ENCODE measurements around the gene SH3GL1.
"Not testable (repeated sequence)": the region's sequence is repeated elsewhere in the genome, so short reads cannot be mapped to it uniquely, and the experiment has no call there.

The SH3GL1 gene

GRCh38 chr19:4334929-4335570 is 65.3 kb downstream of the SH3GL1 start:
- Histone ChIP-seq H3K9ac (ENCODE audit: low read length) (no peak overlapping the region), H3K4me2 (ENCODE audit: low read depth, low read length) (no peak overlapping the region), H3K36me3 (replicated peaks; ENCODE audit: insufficient read depth, low read length) (no peaks in the 10 kb centered on the region), H3F3A (ENCODE audit: insufficient read depth, low read length) (0 out of 2 replicates have a peak, but pooled peaks cover 2% of the 10 kb centered on the region), H3K79me2 (ENCODE audit: low read length) (no peaks in the 10 kb centered on the region), H3K9me2 (replicated peaks; ENCODE audit: insufficient read depth, low read length) (no peaks in the 10 kb centered on the region), H3K9me3 (replicated peaks; ENCODE audit: insufficient read depth, low read length) (no peaks in the 10 kb centered on the region), H3K4me3 (ENCODE audit: low read length) (no peak overlapping the region), H4K20me1 (ENCODE audit: insufficient read depth, low read length) (no peaks in the 10 kb centered on the region), H3K27ac (ENCODE audit: low read length) (no peak overlapping the region), H3K27me3 (replicated peaks; ENCODE audit: insufficient read depth, low read length) (no peaks in the 10 kb centered on the region), H2AFZ (ENCODE audit: low read length) (no peak overlapping the region), H3K4me1 (ENCODE audit: low read length) (peaks cover 6% of the 10 kb centered on the region; the same call in 1 of the 2 replicates)
- TF ChIP-seq EZH2phosphoT487 (IDR thresholded peaks at IDR 0.05; ENCODE audit: low read length) (no peak), EZH2 (optimal IDR thresholded peaks at IDR 0.05; ENCODE audit: low read depth, low read length) (no peak), CTCF (IDR thresholded peaks at IDR 0.05; ENCODE audit: low read length) (no peak)
- DNase-seq, result no peak

- Histone ChIP-seq H3K4me3 (ENCODE audit: low read length) (no peak overlapping the region), H3K9me2 (replicated peaks; ENCODE audit: insufficient read depth, low read length) (no peaks in the 10 kb centered on the region), H3K36me3 (replicated peaks; ENCODE audit: insufficient read depth, low read length) (no peaks in the 10 kb centered on the region), H3K79me2 (ENCODE audit: low read length) (no peaks in the 10 kb centered on the region), H4K20me1 (ENCODE audit: insufficient read depth, low read length) (no peaks in the 10 kb centered on the region), H3K27ac (ENCODE audit: low read length) (no peak overlapping the region), H3K9me3 (replicated peaks; ENCODE audit: insufficient read depth, low read length) (no peaks in the 10 kb centered on the region), H3F3A (ENCODE audit: insufficient read depth, low read length) (no peaks in the 10 kb centered on the region), H3K4me1 (ENCODE audit: low read length) (0 out of 2 replicates have a peak, but pooled peaks cover 3% of the 10 kb centered on the region), H3K27me3 (replicated peaks; ENCODE audit: insufficient read depth, low read length) (peaks cover 8% of the 10 kb centered on the region), H3K9ac (ENCODE audit: low read length) (no peak overlapping the region), H3K4me2 (ENCODE audit: low read depth, low read length) (no peak overlapping the region), H2AFZ (ENCODE audit: low read length) (no peak overlapping the region)
- TF ChIP-seq CTCF (IDR thresholded peaks at IDR 0.05; ENCODE audit: low read length) (no peak), EZH2phosphoT487 (IDR thresholded peaks at IDR 0.05; ENCODE audit: low read length) (no peak), EZH2 (optimal IDR thresholded peaks at IDR 0.05; ENCODE audit: low read depth, low read length) (no peak)
- no peak for DNase-seq
Measured at GRCh38 chr19:4329858-4330257, 70.5 kb downstream of the SH3GL1 start.

GRCh38 chr19:4328991-4329681 is 71.2 kb downstream of the SH3GL1 start:
- peak overlapping the region; percentile 61 for H3K9ac ChIP-seq (ENCODE audit: low read length)
- DNase-seq; H3K4me1 ChIP-seq (ENCODE audit: low read length); H3K9me3 ChIP-seq (replicated peaks; ENCODE audit: insufficient read depth, low read length); H4K20me1 ChIP-seq (ENCODE audit: insufficient read depth, low read length); H3F3A ChIP-seq (ENCODE audit: insufficient read depth, low read length); H3K79me2 ChIP-seq (ENCODE audit: low read length); H3K9me2 ChIP-seq (replicated peaks; ENCODE audit: insufficient read depth, low read length); H3K36me3 ChIP-seq (replicated peaks; ENCODE audit: insufficient read depth, low read length): not testable (repeated sequence)
- peak overlapping the region; percentile 33; the same call in 1 of the 2 replicates for H3K27ac ChIP-seq (ENCODE audit: low read length)
- peak overlapping the region; percentile 55 for H3K4me3 ChIP-seq (ENCODE audit: low read length)
- H3K4me2 ChIP-seq (ENCODE audit: low read depth, low read length), result peak overlapping the region; percentile 28; the same call in 1 of the 2 replicates
- H3K27me3 ChIP-seq (replicated peaks; ENCODE audit: insufficient read depth, low read length), result peaks cover 11% of the 10 kb centered on the region
- H2AFZ ChIP-seq (ENCODE audit: low read length), result peak overlapping the region; percentile 22; the same call in 1 of the 2 replicates
